K562 (cell line): ENCODE data around the gene MVB12B. TPM values are rescaled to one million over a fixed set of nuclear protein-coding genes. Genes with fewer than 3 reads are reported as not detected.

Source experiments
- BCOR ChIP-seq: fragments of 450-650 bp; IDR thresholded peaks from 2 replicates; pipeline ENCODE4 v1.6.1; 2016
- BRF1 ChIP-seq: IDR thresholded peaks from 3 replicates; pipeline ENCODE4 v1.6.1; 2011; ENCODE audit warnings: borderline replicate concordance, mild to moderate bottlenecking; ENCODE audit not compliant: insufficient read length; ENCODE audit errors: extremely low read depth
- CEBPB ChIP-seq: fragments of 450-650 bp; IDR thresholded peaks from 2 replicates; pipeline ENCODE4 v1.6.1; 2016; ENCODE audit warnings: missing genetic modification characterization, missing compliant biosample characterization
- CREB5 ChIP-seq: fragments of 250-450 bp; sonication (Bioruptor Pico); IDR thresholded peaks from 2 replicates; pipeline ENCODE4 v1.5.0; 2020; ENCODE audit warnings: mild to moderate bottlenecking
- ELK1 ChIP-seq: sonication (generic); formaldehyde crosslinking; IDR thresholded peaks from 2 replicates; pipeline ENCODE4 v1.8.1; 2022; ENCODE audit warnings: missing genetic modification reagents
- EP400 ChIP-seq: fragments of 450-650 bp; IDR thresholded peaks from 2 replicates; pipeline ENCODE4 v1.6.1; 2017; ENCODE audit warnings: antibody characterized with exemption, mild to moderate bottlenecking, moderate library complexity
- MAZ ChIP-seq, 2 experiments: fragments of 450-650 bp in 1 of 2; sonication (generic) in 1 of 2; formaldehyde crosslinking; IDR thresholded peaks in 1 of 2; conservative IDR thresholded peaks in 1 of 2; 2 replicates each; pipeline versions ENCODE4 v1.4.0 to v1.5.0; 2020; ENCODE audit warnings: mild to moderate bottlenecking in 1 of 2, missing genetic modification reagents in 1 of 2
- MBD1 ChIP-seq: fragments of 250-450 bp; sonication (Bioruptor Pico); IDR thresholded peaks from 2 replicates; pipeline ENCODE4 v1.8.0; 2022; ENCODE audit warnings: inconsistent platforms
- MEF2D ChIP-seq: conservative IDR thresholded peaks from 2 replicates; pipeline ENCODE4 v1.6.1; 2016; ENCODE audit warnings: low read depth, missing genetic modification characterization, missing compliant biosample characterization
- MTA2 ChIP-seq: fragments of 450-650 bp; IDR thresholded peaks from 2 replicates; pipeline ENCODE4 v1.6.1; 2016; ENCODE audit warnings: low read depth
- PHB ChIP-seq: fragments of 250-450 bp; sonication (Bioruptor Pico); IDR thresholded peaks from 2 replicates; pipeline ENCODE4 v1.5.0; 2021
- RBM25 ChIP-seq: fragments of 200-400 bp; formaldehyde crosslinking; IDR thresholded peaks from 2 replicates; pipeline ENCODE4 v1.6.1; 2018; ENCODE audit warnings: low read length, low read depth, moderate library complexity; ENCODE audit not compliant: severe bottlenecking
- RCOR1 ChIP-seq, 2 experiments: IDR thresholded peaks; 2 replicates each; pipeline ENCODE4 v1.6.1; 2012; ENCODE audit warnings: low read depth in 2 of 2, low read length in 2 of 2, borderline replicate concordance in 1 of 2, improper control_type of control experiment in 1 of 2
- SETDB1 ChIP-seq: IDR thresholded peaks from one replicate; pipeline ENCODE4 v1.6.1; 2012; ENCODE audit warnings: low read length, control low read depth, inconsistent platforms
- SMARCA4 ChIP-seq: fragments of 450-650 bp; IDR thresholded peaks from 2 replicates; pipeline ENCODE4 v1.6.1; 2016
- SUPT5H ChIP-seq: fragments of 450-650 bp; IDR thresholded peaks from 2 replicates; pipeline ENCODE4 v1.6.1; 2016
- ZBTB8A ChIP-seq: fragments of 450-650 bp; IDR thresholded peaks from 2 replicates; pipeline ENCODE4 v1.6.1; 2018; ENCODE audit warnings: mild to moderate bottlenecking, moderate library complexity; ENCODE audit not compliant: partially characterized antibody
- ZNF133 ChIP-seq: fragments of 250-450 bp; sonication (Bioruptor Pico); IDR thresholded peaks from 2 replicates; pipeline ENCODE4 v1.4.0; 2020; ENCODE audit warnings: mild to moderate bottlenecking
- ZNF239 ChIP-seq: fragments of 250-450 bp; sonication (Bioruptor Pico); IDR thresholded peaks from 2 replicates; pipeline ENCODE4 v1.4.0; 2020; ENCODE audit warnings: mild to moderate bottlenecking
- ZNF408 ChIP-seq: fragments of 250-450 bp; sonication (Bioruptor Pico); IDR thresholded peaks from 2 replicates; pipeline ENCODE4 v1.4.0; 2020; ENCODE audit warnings: low read depth, mild to moderate bottlenecking, moderate library complexity
- ZNF668 ChIP-seq: fragments of 250-450 bp; sonication (Bioruptor Pico); IDR thresholded peaks from 2 replicates; pipeline ENCODE4 v1.8.0; 2022; ENCODE audit warnings: mild to moderate bottlenecking, inconsistent platforms
- polyA plus RNA-seq, 8 experiments: library from polyadenylated mRNA; depleted of rRNA in 4 of 8; stranded (reverse) in 5 of 8; unstranded in 3 of 8; fragments of >200 nt; fragmentation: Nextera tagmentation in 2 of 8; fragmentation: Illumina TruSeq in 1 of 8; extraction: Ambion mirVana in 2 of 8; extraction: Trizol in 1 of 8; gene quantifications; 2 replicates each; pipeline versions ENCODE4 v1.2.1 to v1.2.3, GENCODE V29; 2011 to 2014; ENCODE audit warnings: inconsistent platforms in 1 of 8, missing spikeins in 1 of 8
- total RNA-seq, 7 experiments: library from RNA; depleted of rRNA in 6 of 7; stranded (reverse); fragments of >200 nt in 6 of 7; fragmentation: Illumina TruSeq in 2 of 7; extraction: Trizol in 2 of 7; gene quantifications; 2 replicates each; pipeline versions ENCODE4 v1.2.1 to v1.2.3, GENCODE V29; 2011 to 2021; ENCODE audit warnings: low replicate concordance in 1 of 7
- TF ChIP-seq, protein P1 (sequence below): fragments of 150-350 bp; conservative IDR thresholded peaks from 2 replicates; pipeline ENCODE4 v1.6.1; 2014; ENCODE audit warnings: low read length

Gene MVB12B
- total and polyA plus RNA-seq, 9 of the 15 experiments (the other 6 are each of a cell fraction or from before 2014, with no cell fraction given), result not detected

- TF ChIP-seq ZNF133 (CRISPR knock-in tag) (no peak), ELK1 (CRISPR knock-in tag) (no peak), BRF1 (no peak), MTA2 (no peak), CREB5 (CRISPR knock-in tag) (no peak), PHB (CRISPR knock-in tag) (no peak), SMARCA4 (no peak), CEBPB (tag) (peak; percentile 60), RCOR1 (IDR thresholded peaks at IDR 0.05; ENCODE audit: borderline replicate concordance in 1 of 2, low read depth in 2 of 2, low read length in 2 of 2) (no peak), SETDB1 (no peak), MBD1 (CRISPR knock-in tag) (no peak), MEF2D (tag) (no peak), EP400 (no peak), ZNF408 (CRISPR knock-in tag) (no peak), ZBTB8A (no peak), BCOR (peak; percentile 29; the same call in 1 of the 2 replicates), MAZ (CRISPR knock-in tag; conservative IDR thresholded peaks at IDR 0.05 in 1 of 2, IDR thresholded peaks at IDR 0.05 in 1 of 2) (no peak), ZNF239 (no peak), ZNF668 (no peak), SUPT5H (no peak), RBM25 (peak; percentile 91)
- TF ChIP-seq, protein P1, sequence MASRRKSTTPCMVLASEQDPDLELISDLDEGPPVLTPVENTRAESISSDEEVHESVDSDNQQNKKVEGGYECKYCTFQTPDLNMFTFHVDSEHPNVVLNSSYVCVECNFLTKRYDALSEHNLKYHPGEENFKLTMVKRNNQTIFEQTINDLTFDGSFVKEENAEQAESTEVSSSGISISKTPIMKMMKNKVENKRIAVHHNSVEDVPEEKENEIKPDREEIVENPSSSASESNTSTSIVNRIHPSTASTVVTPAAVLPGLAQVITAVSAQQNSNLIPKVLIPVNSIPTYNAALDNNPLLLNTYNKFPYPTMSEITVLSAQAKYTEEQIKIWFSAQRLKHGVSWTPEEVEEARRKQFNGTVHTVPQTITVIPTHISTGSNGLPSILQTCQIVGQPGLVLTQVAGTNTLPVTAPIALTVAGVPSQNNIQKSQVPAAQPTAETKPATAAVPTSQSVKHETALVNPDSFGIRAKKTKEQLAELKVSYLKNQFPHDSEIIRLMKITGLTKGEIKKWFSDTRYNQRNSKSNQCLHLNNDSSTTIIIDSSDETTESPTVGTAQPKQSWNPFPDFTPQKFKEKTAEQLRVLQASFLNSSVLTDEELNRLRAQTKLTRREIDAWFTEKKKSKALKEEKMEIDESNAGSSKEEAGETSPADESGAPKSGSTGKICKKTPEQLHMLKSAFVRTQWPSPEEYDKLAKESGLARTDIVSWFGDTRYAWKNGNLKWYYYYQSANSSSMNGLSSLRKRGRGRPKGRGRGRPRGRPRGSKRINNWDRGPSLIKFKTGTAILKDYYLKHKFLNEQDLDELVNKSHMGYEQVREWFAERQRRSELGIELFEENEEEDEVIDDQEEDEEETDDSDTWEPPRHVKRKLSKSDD, result no peak
These were observed 26.8 kb upstream of the MVB12B start (continued) for GRCh38 chr9:126299706-126300276.
